SK-N-MC (cell line): ENCODE results near the gene HS1BP3.

Experiments used
- DNase-seq: peaks from one replicate; pipeline ENCODE4 v3.0.0-alpha.2; 2011; ENCODE audit warnings: low read depth, low spot score
- H3K27ac ChIP-seq: fragments of 200-600 bp; sonication (generic); 2 replicates; pipeline ENCODE4 v1.5.1; 2016; ENCODE audit warnings: mixed run types
- H3K36me3 ChIP-seq: fragments of 200-600 bp; sonication (generic); 2 replicates; pipeline ENCODE4 v1.6.1; 2017; ENCODE audit warnings: antibody characterized with exemption, low read length, mixed read lengths; ENCODE audit not compliant: insufficient read depth
- H3K4me3 ChIP-seq: fragments of 200-600 bp; sonication (generic); 2 replicates; pipeline ENCODE4 v1.5.1; 2016
- H3K9ac ChIP-seq: fragments of 200-600 bp; sonication (generic); 2 replicates; pipeline ENCODE4 v1.8.0; 2017; ENCODE audit warnings: mixed run types, mixed read lengths; ENCODE audit not compliant: insufficient read length
- H3K9me3 ChIP-seq: fragments of 200-600 bp; sonication (generic); 2 replicates; pipeline ENCODE4 v1.6.1; 2017; ENCODE audit warnings: low read depth, mild to moderate bottlenecking, antibody characterized with exemption, low read length, moderate library complexity, mixed read lengths
- EZH2 ChIP-seq: fragments of 200-600 bp; sonication (generic); IDR thresholded peaks from one replicate; pipeline ENCODE4 v1.6.1; 2017; ENCODE audit warnings: antibody characterized with exemption
- FOXP2 ChIP-seq: optimal IDR thresholded peaks from 2 replicates; pipeline ENCODE3; 2011; ENCODE audit warnings: mild to moderate bottlenecking, moderate library complexity; ENCODE audit not compliant: insufficient read depth; ENCODE audit errors: extremely low read length, control extremely low read depth
- POLR2AphosphoS5 ChIP-seq: IDR thresholded peaks from 2 replicates; pipeline ENCODE4 v1.6.1; 2012; ENCODE audit warnings: mild to moderate bottlenecking, low read depth, low read length, borderline replicate concordance

The HS1BP3 gene

GRCh38 chr2:20580690-20581437, 70.0 kb downstream of the HS1BP3 start:
- DNase-seq: no peak
- Histone ChIP-seq H3K9ac (no peak overlapping the region), H3K27ac (no peak overlapping the region), H3K4me3 (no peak overlapping the region), H3K36me3 (no peaks in the 10 kb centered on the region), H3K9me3 (no peaks in the 10 kb centered on the region)
- TF ChIP-seq EZH2 (no peak), POLR2AphosphoS5 (no peak)

- DNase-seq: no peak
- no peak overlapping the region for H3K9ac ChIP-seq
- no peak overlapping the region for H3K4me3 ChIP-seq
- H3K27ac ChIP-seq: no peak overlapping the region
- TF ChIP-seq FOXP2: no peak
- no peak for TF ChIP-seq EZH2
- no peak for TF ChIP-seq POLR2AphosphoS5
- no peaks in the 10 kb centered on the region for H3K36me3 ChIP-seq
- no peaks in the 10 kb centered on the region for H3K9me3 ChIP-seq
These were observed 71.0 kb downstream of the HS1BP3 start for GRCh38 chr2:20579866-20580265.

GRCh38 chr2:20578895-20579825, 71.7 kb downstream of the HS1BP3 start:
- Histone ChIP-seq H3K27ac (no peak overlapping the region), H3K9ac (no peak overlapping the region), H3K4me3 (no peak overlapping the region), H3K9me3 (no peaks in the 10 kb centered on the region), H3K36me3 (no peaks in the 10 kb centered on the region)
- no peak for DNase-seq
- TF ChIP-seq FOXP2: no peak
- no peak for TF ChIP-seq POLR2AphosphoS5
- TF ChIP-seq EZH2: no peak

- Histone ChIP-seq H3K9me3 (no peaks in the 10 kb centered on the region), H3K9ac (no peak overlapping the region), H3K4me3 (no peak overlapping the region), H3K27ac (no peak overlapping the region), H3K36me3 (no peaks in the 10 kb centered on the region)
- no peak for DNase-seq
- TF ChIP-seq EZH2: no peak
- no peak for TF ChIP-seq POLR2AphosphoS5
- TF ChIP-seq FOXP2: no peak
These were observed 72.5 kb downstream of the HS1BP3 start for GRCh38 chr2:20578266-20578894.

GRCh38 chr2:20577495-20578235, 73.2 kb downstream of the HS1BP3 start:
- no peaks in the 10 kb centered on the region for H3K36me3 ChIP-seq
- H3K27ac ChIP-seq: no peak overlapping the region
- H3K9me3 ChIP-seq: no peaks in the 10 kb centered on the region
- no peak for TF ChIP-seq POLR2AphosphoS5
- no peak for TF ChIP-seq FOXP2
- TF ChIP-seq EZH2: no peak
- no peak for DNase-seq
- H3K4me3 ChIP-seq: no peak overlapping the region
- no peak overlapping the region for H3K9ac ChIP-seq

- Histone ChIP-seq H3K4me3 (no peak overlapping the region), H3K27ac (no peak overlapping the region), H3K9ac (no peak overlapping the region), H3K36me3 (no peaks in the 10 kb centered on the region), H3K9me3 (no peaks in the 10 kb centered on the region)
- TF ChIP-seq FOXP2 (no peak), EZH2 (no peak), POLR2AphosphoS5 (no peak)
- DNase-seq: no peak
These were observed 74.2 kb downstream of the HS1BP3 start for GRCh38 chr2:20576598-20577115.

- no peaks in the 10 kb centered on the region for H3K36me3 ChIP-seq
- no peak overlapping the region for H3K4me3 ChIP-seq
- no peak overlapping the region for H3K9ac ChIP-seq
- no peak overlapping the region for H3K27ac ChIP-seq
- no peaks in the 10 kb centered on the region for H3K9me3 ChIP-seq
- no peak for TF ChIP-seq FOXP2
- TF ChIP-seq POLR2AphosphoS5: no peak
- TF ChIP-seq EZH2: no peak
- DNase-seq: no peak
These were observed 74.8 kb downstream of the HS1BP3 start for GRCh38 chr2:20575935-20576597.
